NCI-H345 (cell line): ENCODE measurements around the gene LTB.
A peak's percentile ranks its signal among the peaks of the same experiment; 100 is the strongest.

ENCODE experiments used
- DNase-seq: peaks from one replicate; lab custom pipeline; 2025; lab: John Stamatoyannopoulos, UW

LTB gene

GRCh38 chr6:31546958-31547726, 35.1 kb downstream of the LTB start, which contains the start of gene NFKBIL1:
Gene NFKBIL1 (plus strand): TSS chr6:31547608. CDS start chr6:31547695, 87 bp downstream.
- peak; percentile 98 for DNase-seq

- peak; percentile 96 for DNase-seq
Observed at GRCh38 chr6:31546339-31546957, 35.8 kb downstream of the LTB start, which contains the start of gene ATP6V1G2. Gene ATP6V1G2 (minus strand): TSS chr6:31546608. CDS start chr6:31546559, 49 bp downstream.

- no peak for DNase-seq
Observed at GRCh38 chr6:31545291-31545690, 36.9 kb downstream of the LTB start.

- DNase-seq, result no peak
Observed at GRCh38 chr6:31544676-31545075, 37.5 kb downstream of the LTB start.

GRCh38 chr6:31543639-31544038, 38.6 kb downstream of the LTB start:
- no peak for DNase-seq

- DNase-seq, result peak; percentile 97
Observed at GRCh38 chr6:31541658-31542521, 40.3 kb downstream of the LTB start, which contains the start of gene DDX39B. Gene DDX39B (minus strand): TSS chr6:31542003. CDS start chr6:31540532, 1,471 bp downstream.

GRCh38 chr6:31541059-31541657, 41.1 kb downstream of the LTB start:
- peak; percentile 14 for DNase-seq

- no peak for DNase-seq
Observed at GRCh38 chr6:31540640-31541039, 41.6 kb downstream of the LTB start.

GRCh38 chr6:31538805-31539400, 43.3 kb downstream of the LTB start:
- no peak for DNase-seq

- DNase-seq, result no peak
Observed at GRCh38 chr6:31535538-31536324, 46.5 kb downstream of the LTB start.

GRCh38 chr6:31534521-31535040, 47.6 kb downstream of the LTB start:
- DNase-seq, result no peak

GRCh38 chr6:31534011-31534410, 48.2 kb downstream of the LTB start:
- no peak for DNase-seq

GRCh38 chr6:31533455-31533841, 48.8 kb downstream of the LTB start:
- no peak for DNase-seq

- DNase-seq, result no peak
Observed at GRCh38 chr6:31532644-31533454, 49.4 kb downstream of the LTB start.

- no peak for DNase-seq
Observed at GRCh38 chr6:31531771-31532643, 50.2 kb downstream of the LTB start.

- DNase-seq, result no peak
Observed at GRCh38 chr6:31531162-31531561, 51.1 kb downstream of the LTB start.

GRCh38 chr6:31530659-31531058, 51.6 kb downstream of the LTB start:
- DNase-seq, result no peak
